Lung (tissue), 12 donors: ENCODE data around the gene IGSF23. TPM values are rescaled to one million over a fixed set of nuclear protein-coding genes. Genes with fewer than 3 reads are reported as not detected.
A peak's percentile ranks its signal among the peaks of the same experiment; 100 is the strongest.

Source experiments
- ATAC-seq: fragments of 200-7000 bp; cut with Tn5 transposase; one replicate; pipeline ENCODE4 v1.9.1; 2020; ENCODE audit warnings: moderate number of reproducible peaks; ENCODE audit not compliant: insufficient read depth, low FRiP score
- DNase-seq, 3 donors: peaks; one replicate each; pipeline ENCODE4 v3.0.0-alpha.2; 2013 to 2017
- H3K27ac ChIP-seq, 2 donors: one replicate each; pipeline ENCODE4 v1.5.1; 2013; ENCODE audit warnings: mild to moderate bottlenecking in 2 of 2, moderate library complexity in 2 of 2, control low read depth in 1 of 2, inconsistent platforms in 1 of 2, low read depth in 1 of 2, low read length in 1 of 2
- H3K27me3 ChIP-seq, 3 donors: one replicate each; pipeline ENCODE4 v1.5.1; 2013; ENCODE audit warnings: low read length in 2 of 3; ENCODE audit not compliant: control insufficient read depth in 3 of 3, insufficient read depth in 3 of 3
- H3K36me3 ChIP-seq, 4 donors: one replicate each; pipeline ENCODE4 v1.5.1; 2013; ENCODE audit warnings: low read length in 4 of 4, mild to moderate bottlenecking in 1 of 4, moderate library complexity in 1 of 4; ENCODE audit not compliant: control insufficient read depth in 4 of 4, insufficient read depth in 4 of 4
- H3K4me1 ChIP-seq, 5 donors: one replicate each; pipeline ENCODE4 v1.5.1; 2013; ENCODE audit warnings: low read length in 5 of 5, mild to moderate bottlenecking in 2 of 5, moderate library complexity in 1 of 5; ENCODE audit not compliant: control insufficient read depth in 5 of 5, insufficient read depth in 5 of 5
- H3K4me3 ChIP-seq: one replicate; pipeline ENCODE4 v1.5.1; 2013; ENCODE audit warnings: mild to moderate bottlenecking, control low read depth, moderate library complexity
- H3K9ac ChIP-seq, 2 donors: one replicate each; pipeline ENCODE4 v1.5.1; 2013; ENCODE audit warnings: low read length in 2 of 2, control low read depth in 1 of 2; ENCODE audit not compliant: insufficient read depth in 1 of 2
- H3K9me3 ChIP-seq, 4 donors: one replicate each; pipeline ENCODE4 v1.5.1; 2013; ENCODE audit warnings: low read length in 3 of 4, mild to moderate bottlenecking in 1 of 4, moderate library complexity in 1 of 4; ENCODE audit not compliant: control insufficient read depth in 4 of 4, insufficient read depth in 3 of 4
- CTCF ChIP-seq: IDR thresholded peaks from 2 replicates; pipeline ENCODE4 v1.5.1; 2012; ENCODE audit warnings: mild to moderate bottlenecking; ENCODE audit errors: control extremely low read depth, extremely low read depth
- WGBS, 2 donors: extraction: QIAGEN DNeasy Blood & Tissue Kit; methylation state at CpG; one replicate each; pipeline ENCODE4 v1.1.7; 2013; 5-methylcytosine and 5-hydroxymethylcytosine counted together
- polyA plus RNA-seq, 2 donors: library from polyadenylated mRNA; stranded (reverse); fragments of 200-250 nt; gene quantifications; one replicate each; pipeline ENCODE4 v1.2.1, GENCODE V29; 2013
- total RNA-seq, 2 donors: library from RNA; depleted of rRNA in 1 of 2; stranded (reverse); fragments of >200 nt in 1 of 2; gene quantifications; one replicate each; pipeline ENCODE4 v1.2.1, GENCODE V29; 2014 to 2021
- donor health status: control.
- donor health status: control.
- donor health status: Bipolar disorder and iron deficiency.
- donor health status: healthy.
- donor health status: DM: yes; HTN: yes; CAD: no.

Gene IGSF23
- total and polyA plus RNA-seq, 4 donors = not detected

GRCh38 chr19:44618640-44619357, 5.4 kb downstream of the IGSF23 start:
- Histone ChIP-seq H3K9me3 (no peaks in the 10 kb centered on the region), H3K27me3 (no peaks in the 10 kb centered on the region), H3K9ac (no peak overlapping the region), H3K27ac (no peak overlapping the region), H3K4me3 (no peak overlapping the region), H3K36me3 (no peaks in the 10 kb centered on the region), H3K4me1 (peaks cover 0 to 1% (median 0%) of the 10 kb centered on the region in 5 donors)
- TF ChIP-seq CTCF = no peak
- no peak for DNase-seq
- 77 to 79% methylated on average over 7 of the region's 7 CpGs for WGBS, 2 donors
- no peak for ATAC-seq

DNA sequence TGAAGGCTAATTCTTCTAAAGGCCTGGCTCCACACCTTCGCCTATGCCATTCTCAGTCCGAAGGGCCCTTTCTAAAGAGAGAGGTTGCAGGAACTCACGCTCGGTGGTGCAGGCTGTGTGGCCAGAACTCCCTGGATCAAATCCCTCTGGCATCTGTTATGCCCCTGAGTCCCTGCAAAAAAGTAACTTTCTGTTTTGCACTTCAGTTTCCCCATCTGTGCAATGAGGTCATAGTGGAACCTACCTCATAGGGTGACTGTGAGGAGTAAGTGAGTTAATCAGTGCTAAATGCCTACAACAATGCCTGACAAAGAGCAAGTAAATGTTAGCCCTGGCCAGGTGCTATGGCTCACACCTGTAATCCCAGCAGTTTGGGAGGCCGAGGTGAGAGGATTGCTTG, 7.3 kb downstream of the IGSF23 start:
- no peak for TF ChIP-seq CTCF
- WGBS, 2 donors = 91 to 92% methylated on average over 5 of the region's 5 CpGs
- ATAC-seq = no peak
- no peak for DNase-seq
- Histone ChIP-seq H3K27me3 (no peaks in the 10 kb centered on the region), H3K9ac (no peak overlapping the region), H3K36me3 (no peaks in the 10 kb centered on the region), H3K27ac (no peak overlapping the region), H3K4me1 (peaks cover 0 to 2% (median 0%) of the 10 kb centered on the region in 5 donors), H3K4me3 (no peak overlapping the region), H3K9me3 (no peaks in the 10 kb centered on the region)

DNA sequence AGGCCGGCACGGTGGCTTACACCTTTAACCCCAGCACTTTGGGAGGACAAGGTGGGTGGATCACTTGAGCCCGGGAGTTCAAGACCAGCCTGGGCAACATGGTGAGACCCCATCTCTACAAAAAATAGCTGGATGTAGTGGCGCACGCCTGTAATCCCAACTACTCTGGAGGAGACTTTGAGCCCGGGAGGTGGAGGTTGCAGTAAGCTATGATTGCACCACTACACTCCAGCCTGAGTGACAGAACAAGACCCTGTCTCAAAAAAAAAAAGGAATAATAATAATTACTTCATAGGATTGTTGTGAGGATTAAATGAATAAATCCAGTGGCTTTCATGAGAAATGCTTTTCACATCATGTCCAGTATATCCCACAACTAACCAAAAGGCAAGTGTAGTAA, 8.0 kb downstream of the IGSF23 start:
- no peak for DNase-seq
- H3K27me3 ChIP-seq = no peaks in the 10 kb centered on the region
- WGBS, 2 donors = 85 to 96% methylated on average over 6 of the region's 6 CpGs
- H3K36me3 ChIP-seq = no peaks in the 10 kb centered on the region
- H3K9me3 ChIP-seq = no peaks in the 10 kb centered on the region
- no peak overlapping the region for H3K4me3 ChIP-seq
- no peak for ATAC-seq
- no peak overlapping the region for H3K9ac ChIP-seq
- H3K4me1 ChIP-seq = peaks cover 0 to 2% (median 0%) of the 10 kb centered on the region in 5 donors
- H3K27ac ChIP-seq = no peak overlapping the region
- TF ChIP-seq CTCF = no peak

GRCh38 chr19:44623080-44623479, 9.7 kb downstream of the IGSF23 start:
- no peak overlapping the region for H3K27ac ChIP-seq
- no peaks in the 10 kb centered on the region for H3K9me3 ChIP-seq
- no peaks in the 10 kb centered on the region for H3K36me3 ChIP-seq
- no peaks in the 10 kb centered on the region for H3K27me3 ChIP-seq
- no peak for TF ChIP-seq CTCF
- 46 to 61% methylated on average over 5 of the region's 5 CpGs for WGBS, 2 donors
- H3K4me3 ChIP-seq = no peak overlapping the region
- peaks cover 0 to 2% (median 0%) of the 10 kb centered on the region in 5 donors for H3K4me1 ChIP-seq
- ATAC-seq (no peak), DNase-seq (peak in 2 of 3 donors; percentile 24 to 43)
- no peak overlapping the region for H3K9ac ChIP-seq
